DMS 273 (cell line): Measurements from ENCODE around the gene CA12.
A peak's percentile ranks its signal among the peaks of the same experiment; 100 is the strongest.
"Not testable (repeated sequence)": the region's sequence is repeated elsewhere in the genome, so short reads cannot be mapped to it uniquely, and the experiment has no call there.

Source experiments
- DNase-seq: peaks from one replicate; lab custom pipeline; 2025; ENCODE audit not compliant: unreplicated experiment; lab: John Stamatoyannopoulos, UW

The CA12 gene

DNA sequence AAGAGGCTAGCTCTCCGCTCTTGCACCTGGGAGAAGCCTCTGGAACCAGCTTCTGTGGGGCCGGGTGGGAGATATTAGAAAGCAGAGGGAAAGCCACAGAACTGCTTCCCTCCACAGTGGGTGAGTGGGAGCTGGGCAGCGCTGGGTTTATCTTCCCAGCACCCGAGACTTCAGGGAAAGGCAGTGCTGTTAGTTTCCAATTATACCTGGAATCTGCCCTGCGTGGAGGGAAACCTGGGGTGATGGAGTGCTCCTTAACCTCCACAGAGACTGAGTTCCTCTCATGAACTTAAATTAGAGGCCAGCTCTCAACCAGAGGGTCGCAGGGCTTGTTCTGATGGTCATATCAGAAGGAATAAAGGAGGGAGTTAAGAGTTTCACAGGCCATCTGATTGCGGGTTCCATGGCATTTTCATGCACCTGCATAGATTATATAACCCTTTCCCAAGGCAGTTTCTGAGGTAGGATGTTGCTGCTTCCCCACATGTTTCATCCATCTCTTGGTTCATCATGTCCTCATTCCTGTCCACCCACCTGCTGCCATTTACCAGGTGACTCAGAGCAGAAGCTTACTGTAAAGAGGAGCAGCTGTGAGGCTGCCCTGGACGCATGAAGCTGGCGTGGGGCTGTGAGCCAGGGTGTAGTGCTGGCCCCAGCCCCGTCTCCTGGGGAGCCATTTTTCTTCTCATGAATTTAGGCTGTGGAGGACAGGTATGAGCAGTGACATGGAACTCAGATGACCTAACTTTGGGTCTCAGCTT lies 42.5 kb downstream of the CA12 start:
- DNase-seq: no peak

DNA sequence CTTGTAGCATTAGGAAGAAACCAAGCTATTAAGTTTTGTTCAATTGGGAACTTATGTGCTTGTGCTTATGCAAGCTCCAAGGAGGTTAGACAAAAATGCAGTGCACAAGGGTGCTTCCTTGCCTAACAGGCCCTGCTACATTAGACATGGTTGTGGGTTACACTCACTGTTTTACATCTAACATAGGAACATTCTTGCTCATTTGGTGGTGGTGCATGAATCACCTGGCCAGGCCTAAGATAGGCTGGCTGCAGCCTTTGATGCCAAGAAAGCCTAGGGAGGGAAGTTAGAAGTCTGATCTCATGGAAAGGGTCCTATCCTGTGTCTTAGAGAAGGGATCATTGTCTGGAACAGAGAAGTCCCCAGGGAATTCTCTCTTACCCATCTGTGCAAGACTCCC lies 43.5 kb downstream of the CA12 start:
- DNase-seq: no peak

GRCh38 chr15:63337046-63337445 lies 44.6 kb downstream of the CA12 start:
- DNase-seq: no peak

GRCh38 chr15:63335543-63336240 lies 46.0 kb downstream of the CA12 start:
- DNase-seq: no peak

DNA sequence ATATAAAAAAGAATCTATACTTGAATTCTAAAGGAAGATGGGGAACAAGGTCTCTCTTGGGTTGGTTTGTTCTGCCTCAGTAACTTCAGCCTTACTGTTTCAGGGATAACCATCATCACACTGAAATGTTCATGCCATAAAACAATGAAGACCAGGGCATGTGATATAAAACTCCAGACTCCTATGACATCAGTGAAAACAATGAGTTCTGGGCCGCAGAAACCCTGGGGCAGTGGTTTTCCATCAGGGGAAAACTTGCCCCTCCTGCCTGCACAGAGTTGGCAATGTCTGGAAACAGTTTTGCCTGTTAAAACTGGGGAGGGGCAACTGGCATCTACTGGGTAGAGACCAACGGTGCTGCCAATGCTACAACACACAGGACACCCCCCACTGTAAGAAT lies 46.8 kb downstream of the CA12 start:
- no peak for DNase-seq

DNA sequence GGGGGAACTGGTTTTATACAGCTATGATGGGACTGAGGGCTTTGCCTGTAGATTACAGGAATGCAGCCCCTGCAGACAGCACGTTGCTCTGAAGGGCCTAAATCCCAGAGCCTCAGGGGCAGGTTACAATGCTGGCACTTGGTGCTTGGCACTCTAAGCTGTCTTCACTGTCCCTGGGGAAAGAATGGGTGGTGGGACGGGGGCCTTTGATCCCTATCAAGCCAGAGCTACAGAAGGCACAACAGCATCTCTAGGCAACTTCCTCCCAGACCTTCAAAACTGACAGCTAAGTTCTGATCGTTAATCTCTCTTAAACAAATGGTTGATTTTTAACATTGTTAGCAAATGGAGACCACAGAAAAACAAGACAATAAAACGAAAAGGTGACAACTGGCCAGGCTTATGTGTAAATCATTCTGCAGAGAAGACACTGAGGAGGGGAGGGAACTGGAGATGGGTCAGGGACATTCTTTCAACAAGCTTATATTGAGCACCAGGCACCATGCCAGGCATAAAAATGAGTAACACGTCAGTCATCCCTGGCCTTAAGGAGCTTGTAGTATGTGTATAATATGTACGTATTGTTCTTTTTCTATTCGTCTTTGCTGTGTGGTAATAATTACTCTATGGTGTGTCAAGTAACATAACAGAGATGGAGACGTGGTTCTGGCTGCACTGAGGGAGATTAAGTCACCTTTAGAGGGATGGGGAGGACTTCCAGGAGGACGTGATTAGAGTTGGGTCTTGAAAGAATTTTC lies 49.1 kb downstream of the CA12 start:
- peak; percentile 19 for DNase-seq

GRCh38 chr15:63331456-63331855 lies 50.2 kb downstream of the CA12 start:
- no peak for DNase-seq

DNA sequence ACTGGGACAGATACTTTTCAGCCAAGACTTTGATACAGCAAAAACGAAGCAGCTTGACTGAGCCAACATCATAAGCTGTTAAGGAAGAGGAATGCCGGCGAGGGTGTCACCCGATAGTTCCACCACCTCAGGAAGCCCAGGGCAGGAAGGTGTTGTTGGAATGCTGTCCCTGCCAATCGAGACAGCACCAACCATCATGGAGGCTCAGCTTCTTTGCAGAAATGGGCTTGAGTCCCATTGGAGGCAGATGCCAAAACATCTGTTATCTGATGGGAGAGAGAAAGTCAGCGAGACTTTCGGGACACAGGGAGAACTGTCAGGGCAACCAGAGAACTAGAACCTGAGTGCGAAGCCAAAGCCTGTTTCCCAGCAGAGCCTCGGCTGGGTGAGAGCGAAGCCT lies 50.7 kb downstream of the CA12 start:
- DNase-seq: peak; percentile 36

GRCh38 chr15:63329567-63330350 lies 51.9 kb downstream of the CA12 start:
- DNase-seq: no peak

- no peak for DNase-seq
Measured at GRCh38 chr15:63327648-63328421, 53.8 kb downstream of the CA12 start.

GRCh38 chr15:63324770-63325169 lies 56.9 kb downstream of the CA12 start:
- no peak for DNase-seq

GRCh38 chr15:63323798-63324563 lies 57.7 kb downstream of the CA12 start:
- peak; percentile 55 for DNase-seq

DNA sequence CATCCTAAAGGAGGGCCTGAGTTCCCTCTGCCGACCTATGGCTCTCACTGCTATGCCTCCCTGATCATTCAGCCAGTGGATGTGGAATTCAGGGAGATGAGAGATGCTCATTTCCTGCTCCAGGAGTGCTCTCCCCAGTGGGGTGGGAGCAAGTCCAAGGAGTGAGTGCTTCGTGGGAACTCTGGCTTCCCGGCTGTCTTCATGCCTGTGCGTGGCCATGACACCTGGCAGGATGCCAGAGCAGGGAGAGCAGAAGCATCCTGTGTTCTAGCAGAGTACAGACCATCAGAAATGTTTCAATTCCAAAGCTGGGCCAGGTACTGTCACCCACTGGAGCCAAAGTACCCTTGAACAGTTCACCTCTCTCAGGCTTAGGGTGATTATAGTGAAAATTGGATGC lies 59.1 kb downstream of the CA12 start:
- peak; percentile 20 for DNase-seq

DNA sequence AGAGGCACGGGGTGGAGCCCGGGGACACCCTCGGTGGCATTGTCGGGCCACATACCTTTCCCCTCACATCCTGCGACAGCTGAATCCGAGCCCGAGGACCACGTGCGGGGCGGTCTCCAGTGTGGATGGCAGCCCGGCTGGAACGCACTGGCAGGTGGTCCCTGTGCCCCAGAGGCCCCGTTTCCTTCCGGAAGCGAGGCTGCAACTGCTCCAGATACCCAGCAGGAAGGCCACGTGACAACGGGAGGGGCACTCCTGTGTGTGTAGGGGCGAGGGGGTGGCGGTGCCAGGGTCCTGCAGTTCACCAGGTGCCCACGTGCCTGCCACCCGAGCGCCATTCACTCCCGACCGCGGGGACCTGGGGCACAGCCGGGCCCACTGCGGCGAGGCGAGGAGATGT lies 60.2 kb downstream of the CA12 start:
- DNase-seq: no peak

GRCh38 chr15:63320981-63321380 lies 60.7 kb downstream of the CA12 start:
- DNase-seq: not testable (repeated sequence)

- DNase-seq: not testable (repeated sequence)
Measured at GRCh38 chr15:63320446-63320845, 61.2 kb downstream of the CA12 start.

DNA sequence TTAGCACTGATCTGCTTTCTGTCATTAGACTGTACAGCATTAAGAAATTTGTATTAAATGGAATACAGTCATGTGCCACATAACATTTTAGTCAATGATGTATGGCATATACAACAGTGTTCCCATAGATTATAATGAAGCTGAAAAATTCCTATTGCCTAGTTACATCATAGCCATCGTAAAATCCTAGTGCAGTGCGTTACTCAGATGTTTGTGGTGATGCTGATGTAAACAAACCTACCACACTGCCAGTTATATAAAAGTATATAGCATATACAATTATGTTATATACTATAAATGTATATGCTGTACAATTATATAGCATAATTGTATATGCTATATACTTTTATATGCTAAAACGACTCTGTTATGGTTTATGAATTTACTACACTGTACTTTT lies 62.6 kb downstream of the CA12 start:
- DNase-seq: no peak

DNA sequence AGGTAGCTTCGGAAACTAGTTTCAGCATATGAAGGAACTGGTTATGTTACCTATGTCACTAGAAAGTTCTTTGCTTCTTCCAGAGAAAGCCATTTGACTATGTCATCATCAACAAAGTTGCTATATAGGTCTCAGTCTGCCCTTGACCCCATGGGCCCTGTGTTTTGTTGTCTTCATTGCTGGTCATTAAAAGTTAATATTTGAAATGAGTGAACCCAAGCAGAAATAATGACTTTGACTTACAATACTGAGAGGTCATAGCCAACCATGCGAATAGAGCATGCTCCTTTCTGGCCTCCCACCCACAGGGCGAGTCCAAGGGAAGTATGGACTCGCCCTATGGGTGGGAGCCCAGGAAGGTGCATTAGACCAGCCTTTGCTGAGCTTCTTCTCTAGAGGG lies 63.3 kb downstream of the CA12 start:
- DNase-seq: no peak

DNA sequence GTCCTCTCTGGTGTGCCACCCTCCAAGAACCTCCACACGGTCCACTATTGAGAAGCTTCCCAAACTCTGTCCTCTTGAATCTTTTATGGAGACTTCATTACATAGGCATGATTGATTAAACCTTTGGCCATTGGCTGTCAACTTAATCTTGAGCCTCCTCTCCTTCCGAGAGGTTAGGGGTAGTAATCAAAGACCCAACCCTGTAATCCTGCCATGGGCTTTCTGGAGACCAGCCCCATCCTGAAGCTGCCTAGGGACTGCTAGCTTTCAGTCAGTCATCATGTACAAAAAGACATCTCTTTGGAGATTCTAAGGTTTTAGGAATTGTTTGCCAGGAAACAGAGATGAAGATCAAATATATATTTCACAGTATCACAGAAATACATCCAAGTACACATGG lies 67.2 kb downstream of the CA12 start:
- DNase-seq: no peak

DNA sequence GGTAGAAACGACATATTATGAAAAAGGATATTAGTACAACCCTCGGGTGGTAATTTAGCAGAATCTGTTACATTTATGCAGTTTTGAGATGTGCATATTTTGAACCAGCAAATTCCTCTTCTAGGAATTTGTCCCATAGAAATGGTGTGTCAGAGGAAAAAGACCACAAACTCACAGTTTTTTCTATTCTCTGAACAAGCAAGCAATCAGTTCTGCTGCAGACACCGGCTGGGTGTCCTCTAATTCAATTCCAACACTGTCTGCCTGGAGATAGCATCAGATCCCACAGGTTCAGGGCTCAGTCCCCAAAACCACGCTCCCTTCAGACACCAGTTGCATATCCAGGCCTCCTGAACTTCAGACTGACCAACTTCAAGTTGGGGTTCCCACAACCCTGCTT lies 67.8 kb downstream of the CA12 start:
- DNase-seq: no peak
